Stimulated activated CD4-positive, alpha-beta T cell treated with anti-CD3 and anti-CD28 coated beads, Interleukin-12 subunit alpha, Interleukin-12 subunit beta, amount 100 ng/mL, for 48 hours (primary cell): ENCODE measurements around the gene JAG1.

Source experiments
- DNase-seq, 3 donors: peaks; one replicate each; pipeline ENCODE4 v3.0.0-alpha.2; 2020; ENCODE audit warnings: low read depth in 2 of 3, low spot score in 1 of 3

JAG1 gene

DNA sequence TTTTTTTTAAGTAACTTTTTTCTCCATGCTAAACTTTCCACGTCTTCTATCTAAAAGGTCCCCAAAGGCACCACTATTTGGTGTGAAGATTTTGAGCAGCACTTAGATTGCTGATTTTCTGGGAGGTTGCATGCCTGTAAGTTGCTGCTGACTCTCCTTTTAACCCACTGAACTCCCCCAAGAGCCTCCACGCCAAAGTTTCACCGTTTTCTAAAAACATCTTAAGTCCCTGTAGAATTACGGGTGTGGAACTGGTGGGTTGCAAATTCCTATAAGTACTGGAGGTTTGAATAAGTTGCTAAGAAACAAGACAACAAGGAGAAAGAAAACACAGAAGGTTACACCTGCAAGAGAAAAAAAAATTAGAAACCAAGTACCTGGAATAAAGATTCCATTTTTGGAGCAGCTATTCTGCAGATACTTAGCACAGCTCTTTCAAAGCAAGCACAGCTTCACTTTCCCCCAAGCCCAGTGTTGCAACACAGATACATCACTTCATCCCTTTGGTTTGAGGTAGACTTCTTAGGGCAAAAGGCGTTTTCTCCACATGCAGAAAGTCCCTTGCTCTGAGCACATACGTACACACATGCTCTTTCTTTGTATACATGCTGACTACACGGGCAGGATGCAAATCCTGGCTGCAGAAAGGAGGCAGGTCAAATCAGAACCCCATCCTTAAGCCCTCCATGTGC is 5.0 kb downstream of the JAG1 start:
- no peak for DNase-seq

- DNase-seq, result no peak
Observed at GRCh38 chr20:10667560-10668167, 6.1 kb downstream of the JAG1 start.

- DNase-seq, result no peak
Observed at GRCh38 chr20:10667077-10667401, 6.8 kb downstream of the JAG1 start.

DNA sequence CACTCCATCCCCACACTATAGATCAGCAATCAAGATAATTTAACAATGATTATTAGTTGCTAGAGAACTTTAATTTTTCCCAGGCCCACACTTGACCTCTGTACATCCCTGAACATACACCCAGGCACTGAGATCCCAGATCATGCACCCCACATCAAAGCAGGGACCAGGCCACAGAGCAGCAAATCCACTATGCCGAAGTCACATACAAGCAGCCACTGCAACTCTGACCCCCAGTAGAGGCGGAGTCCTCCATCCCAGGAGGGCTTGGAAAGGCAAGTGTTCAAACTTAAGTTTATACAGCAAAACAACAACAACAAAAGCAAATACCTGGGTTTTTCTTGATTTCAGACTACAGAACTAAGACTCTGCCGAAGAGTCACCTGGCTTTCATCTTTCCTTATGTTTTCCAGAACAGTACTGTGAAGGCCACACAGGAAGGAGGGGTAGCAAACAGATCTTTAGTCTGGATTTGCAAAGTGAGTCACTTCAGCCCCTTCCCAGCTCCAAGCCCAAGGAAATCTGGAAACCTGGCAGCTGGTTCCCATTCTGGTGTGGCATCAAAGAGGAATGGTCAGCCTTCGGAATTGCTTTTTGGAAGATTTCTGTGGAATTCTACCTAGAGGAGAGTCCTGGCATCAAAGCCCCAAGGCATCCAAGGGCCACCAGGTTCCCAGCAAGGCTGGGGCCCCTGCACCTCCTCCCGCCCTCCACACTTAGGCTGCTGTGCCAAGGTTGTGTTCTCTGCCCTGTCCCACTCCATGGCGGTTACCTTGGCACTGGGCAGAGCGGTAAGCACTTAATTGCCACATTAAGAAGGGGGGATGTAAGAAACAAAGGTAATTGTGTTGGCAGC is 7.3 kb downstream of the JAG1 start:
- no peak for DNase-seq

- DNase-seq, result no peak
Observed at GRCh38 chr20:10665791-10666190, 8.0 kb downstream of the JAG1 start.

GRCh38 chr20:10665027-10665561 is 8.7 kb downstream of the JAG1 start:
- no peak for DNase-seq

GRCh38 chr20:10663756-10664155 is 10.0 kb downstream of the JAG1 start:
- no peak for DNase-seq

DNA sequence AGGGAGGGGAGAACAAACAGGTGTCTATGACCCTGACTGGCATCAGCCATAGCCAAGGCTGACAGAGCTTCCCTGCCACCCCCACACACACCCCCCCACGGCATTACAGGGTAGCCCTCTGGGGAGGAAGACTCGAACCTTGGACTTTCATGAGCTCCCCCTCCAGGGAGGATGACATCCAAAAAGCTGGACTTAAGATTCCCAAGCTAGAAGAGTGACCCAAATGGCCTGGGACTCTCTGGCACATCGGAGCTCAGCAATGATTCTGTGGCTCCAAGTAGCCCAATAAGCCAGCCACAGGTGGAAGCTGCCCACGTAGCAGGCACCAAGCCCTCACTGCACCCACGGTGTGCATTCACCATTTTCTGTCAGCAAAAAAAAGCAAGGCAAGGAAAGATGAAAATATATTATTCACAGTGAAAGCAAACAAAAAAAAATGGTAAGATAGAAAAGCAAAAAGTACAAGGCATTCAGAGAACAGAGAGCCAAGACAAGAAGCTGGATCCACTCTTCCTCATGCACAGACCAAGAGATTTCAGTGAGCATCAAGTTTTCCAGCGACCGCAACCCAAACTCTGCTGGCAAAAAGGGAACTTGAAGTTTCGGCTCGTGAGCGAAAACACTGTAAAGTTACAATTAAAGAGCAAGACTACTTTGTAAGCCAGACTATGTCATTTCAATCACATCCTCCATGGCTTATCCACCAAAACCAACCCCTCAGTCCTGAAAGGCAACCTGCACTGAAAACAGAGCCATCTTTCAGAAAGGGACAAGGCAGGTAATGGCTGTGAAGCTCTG is 10.9 kb downstream of the JAG1 start:
- no peak for DNase-seq

DNA sequence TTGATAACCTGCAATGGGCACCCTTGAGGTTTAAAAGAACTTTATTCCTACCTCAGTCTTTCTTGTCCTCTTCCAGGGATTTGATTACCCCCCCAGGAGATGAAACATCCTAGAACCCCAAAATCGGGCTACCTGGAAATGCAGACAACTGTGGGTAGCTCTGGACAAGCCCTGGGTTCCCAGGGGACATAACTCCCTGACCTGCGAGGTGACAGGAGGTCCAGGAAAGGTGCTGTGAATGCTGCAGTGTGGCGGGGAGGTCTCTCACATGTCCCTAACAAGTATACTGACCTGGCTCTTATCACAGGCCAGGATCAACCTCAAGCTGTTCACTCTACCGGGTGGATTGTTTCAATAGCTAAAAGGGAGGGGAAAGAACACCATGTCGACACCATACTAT is 11.6 kb downstream of the JAG1 start:
- DNase-seq, result no peak

- no peak for DNase-seq
Observed at GRCh38 chr20:10661261-10661660, 12.5 kb downstream of the JAG1 start.

GRCh38 chr20:10660661-10661060 is 13.1 kb downstream of the JAG1 start:
- no peak for DNase-seq

GRCh38 chr20:10659651-10660601 is 13.9 kb downstream of the JAG1 start:
- no peak for DNase-seq

GRCh38 chr20:10658876-10659632 is 14.7 kb downstream of the JAG1 start:
- DNase-seq, result no peak

DNA sequence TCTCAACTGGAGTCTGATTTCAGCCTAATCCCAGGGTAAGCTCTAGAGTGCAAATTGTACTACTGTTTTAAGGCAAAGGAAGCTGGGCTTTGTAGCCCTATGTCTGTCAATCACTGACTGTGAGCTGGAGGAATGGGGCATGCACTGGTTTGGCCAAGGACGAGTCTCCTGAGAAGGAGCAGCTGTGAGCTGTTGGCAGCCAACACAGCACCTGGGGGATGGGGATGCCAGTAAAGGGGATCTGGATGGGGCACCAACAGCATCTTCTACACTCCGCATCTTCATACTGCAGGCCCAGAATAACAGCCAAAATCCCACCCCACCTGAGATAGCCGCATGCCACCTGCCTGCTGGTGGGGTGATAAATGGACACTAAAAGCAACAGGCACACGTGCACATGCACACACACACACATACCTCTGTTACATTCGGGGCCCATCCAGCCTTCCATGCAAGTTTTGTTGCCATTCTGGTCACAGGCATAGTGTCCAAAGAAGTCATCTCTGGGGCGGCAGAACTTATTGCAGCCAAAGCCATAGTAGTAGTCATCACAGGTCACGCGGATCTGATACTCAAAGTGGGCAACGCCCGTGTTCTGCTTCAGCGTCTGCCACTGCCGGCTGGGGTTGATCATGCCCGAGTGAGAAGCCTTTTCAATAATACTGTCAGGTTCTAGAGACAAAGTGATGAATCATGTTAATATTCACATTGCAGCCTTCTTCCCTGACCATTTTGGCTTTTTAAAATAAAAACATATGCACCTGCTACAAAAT is 15.6 kb downstream of the JAG1 start:
- no peak for DNase-seq

DNA sequence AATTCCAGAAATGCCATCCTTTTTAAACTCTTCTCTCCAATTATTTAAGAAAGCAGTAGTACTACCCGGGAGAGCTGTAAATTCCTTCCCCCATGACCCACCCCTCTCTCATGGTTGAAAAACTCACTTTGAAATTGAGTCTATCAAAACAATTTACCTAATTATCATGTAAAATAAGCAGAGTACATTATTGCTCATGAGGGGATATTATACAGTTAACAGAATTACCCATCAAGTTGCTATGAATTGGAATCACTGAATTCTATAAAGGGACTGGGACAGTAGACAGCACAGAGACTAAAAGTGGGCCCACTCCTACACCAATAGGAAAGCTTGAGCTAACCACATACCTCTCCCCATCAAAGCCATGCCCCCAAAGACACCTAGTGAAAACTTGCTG is 16.3 kb downstream of the JAG1 start:
- DNase-seq, result no peak

GRCh38 chr20:10655720-10656669 is 17.8 kb downstream of the JAG1 start:
- DNase-seq, result no peak

GRCh38 chr20:10654630-10655029 is 19.2 kb downstream of the JAG1 start:
- no peak for DNase-seq

DNA sequence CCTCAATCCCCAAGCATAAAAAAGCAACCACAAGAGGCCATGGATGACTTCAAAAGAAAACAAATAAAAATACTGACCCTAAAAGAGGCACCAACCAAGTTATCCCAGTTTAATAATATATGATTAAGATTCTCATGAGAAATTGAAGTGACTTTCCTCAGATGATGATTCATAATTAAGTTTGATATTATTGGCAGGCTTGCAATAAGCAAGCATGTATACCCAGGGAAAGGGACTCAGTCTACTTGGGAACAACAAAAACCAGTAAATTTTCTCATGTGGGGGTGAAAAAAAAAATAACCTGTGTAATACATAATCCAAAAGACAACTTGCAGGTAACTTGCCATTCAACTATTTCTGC is 19.6 kb downstream of the JAG1 start:
- DNase-seq, result no peak
